Bronchial epithelial cell (primary cell): ENCODE data around the gene PSMG4. TPM values are rescaled to one million over a fixed set of nuclear protein-coding genes. Genes with fewer than 3 reads are reported as not detected.
A peak's percentile ranks its signal among the peaks of the same experiment; 100 is the strongest.

Source experiments
- DNase-seq: peaks from one replicate; pipeline ENCODE4 v3.0.0-alpha.2; 2010; ENCODE audit warnings: low read depth
- FAIRE-seq: peaks from 2 replicates; lab custom pipeline; 2011; peaks lifted over from hg19 to GRCh38; lab: Jason Lieb, UNC
- H3K27me3 ChIP-seq: 2 replicates; pipeline ENCODE4 v1.5.1; 2011; ENCODE audit warnings: low read length; ENCODE audit not compliant: control insufficient read depth, insufficient read depth
- H3K36me3 ChIP-seq: 2 replicates; pipeline ENCODE4 v1.5.1; 2011; ENCODE audit warnings: low read length; ENCODE audit not compliant: control insufficient read depth, insufficient read depth
- H3K4me3 ChIP-seq: 2 replicates; pipeline ENCODE4 v1.5.1; 2011; ENCODE audit warnings: mild to moderate bottlenecking, low read depth, low read length, control low read depth
- CTCF ChIP-seq: IDR thresholded peaks from 2 replicates; pipeline ENCODE4 v1.5.1; 2011; ENCODE audit warnings: mild to moderate bottlenecking, moderate library complexity, low read length, control low read depth, inconsistent platforms; ENCODE audit not compliant: insufficient read depth, severe bottlenecking
- total RNA-seq: library from RNA; depleted of rRNA; stranded (reverse); fragments of >200 nt; gene quantifications from 2 replicates; pipeline ENCODE4 v1.2.1, GENCODE V29; 2014

Gene PSMG4
- total RNA-seq, 1 donor from 2014 or later, result 15.5 TPM

- DNase-seq, result no peak
- Histone ChIP-seq H3K4me3 (no peak overlapping the region), H3K36me3 (peaks cover 12% of the 10 kb centered on the region), H3K27me3 (no peaks in the 10 kb centered on the region)
- TF ChIP-seq CTCF, result no peak
- no peak for FAIRE-seq
These were observed 37.8 kb downstream of the PSMG4 start for GRCh38 chr6:3296537-3296936.

GRCh38 chr6:3297006-3297405 lies 38.3 kb downstream of the PSMG4 start:
- DNase-seq (no peak), FAIRE-seq (peak; percentile 66)
- H3K4me3 ChIP-seq, result no peak overlapping the region
- no peak for TF ChIP-seq CTCF
- peaks cover 12% of the 10 kb centered on the region for H3K36me3 ChIP-seq
- no peaks in the 10 kb centered on the region for H3K27me3 ChIP-seq

GRCh38 chr6:3297909-3298308 lies 39.2 kb downstream of the PSMG4 start:
- no peak overlapping the region for H3K4me3 ChIP-seq
- TF ChIP-seq CTCF, result no peak
- H3K27me3 ChIP-seq, result no peaks in the 10 kb centered on the region
- no peak for DNase-seq
- peaks cover 12% of the 10 kb centered on the region for H3K36me3 ChIP-seq
- FAIRE-seq, result no peak

GRCh38 chr6:3299221-3299620 lies 40.5 kb downstream of the PSMG4 start:
- H3K27me3 ChIP-seq, result no peaks in the 10 kb centered on the region
- FAIRE-seq, result no peak

GRCh38 chr6:3301506-3301905 lies 42.8 kb downstream of the PSMG4 start:
- Histone ChIP-seq H3K27me3 (no peaks in the 10 kb centered on the region), H3K4me3 (no peak overlapping the region), H3K36me3 (peaks cover 12% of the 10 kb centered on the region)
- TF ChIP-seq CTCF, result no peak
- no peak for DNase-seq
- no peak for FAIRE-seq

More at GRCh38 chr6:3299221-3299620, 40.5 kb downstream of the PSMG4 start:
- Histone ChIP-seq H3K36me3 (peaks cover 12% of the 10 kb centered on the region), H3K4me3 (no peak overlapping the region)
- DNase-seq, result no peak
- TF ChIP-seq CTCF, result no peak

- FAIRE-seq (no peak), DNase-seq (no peak)
- Histone ChIP-seq H3K27me3 (peaks cover 3% of the 10 kb centered on the region), H3K36me3 (peaks cover 10% of the 10 kb centered on the region), H3K4me3 (no peak overlapping the region)
- no peak for TF ChIP-seq CTCF
These were observed 45.2 kb downstream of the PSMG4 start for GRCh38 chr6:3303795-3304411.
